Karpas-422 (cell line): ENCODE data around the gene UNC45A. TPM values are rescaled to one million over a fixed set of nuclear protein-coding genes. Genes with fewer than 3 reads are reported as not detected.

ENCODE experiments used
- DNase-seq: peaks from one replicate; pipeline ENCODE4 v3.0.0-alpha.2; 2015
- H2AFZ ChIP-seq: fragments of 200-600 bp; sonication (generic); 2 replicates; pipeline ENCODE4 v1.6.1; 2014; ENCODE audit warnings: antibody characterized with exemption, low read length, mixed read lengths
- H3K27ac ChIP-seq: fragments of 200-600 bp; sonication (generic); 2 replicates; pipeline ENCODE4 v1.5.1; 2014; ENCODE audit warnings: mild to moderate bottlenecking, low read length, moderate library complexity
- H3K27me3 ChIP-seq: fragments of 200-600 bp; sonication (generic); 2 replicates; pipeline ENCODE4 v1.6.1; 2014; ENCODE audit warnings: low read length, mixed read lengths
- H3K36me3 ChIP-seq: fragments of 200-600 bp; sonication (generic); 2 replicates; pipeline ENCODE4 v1.6.1; 2014; ENCODE audit warnings: low read length, mixed read lengths; ENCODE audit not compliant: insufficient read depth
- H3K4me1 ChIP-seq: fragments of 200-600 bp; sonication (generic); 2 replicates; pipeline ENCODE4 v1.6.1; 2014; ENCODE audit warnings: mild to moderate bottlenecking, low read length, mixed read lengths
- H3K4me2 ChIP-seq: fragments of 200-600 bp; sonication (generic); 2 replicates; pipeline ENCODE4 v1.6.1; 2014; ENCODE audit warnings: low read length, low read depth, mild to moderate bottlenecking; ENCODE audit not compliant: poor library complexity, severe bottlenecking
- H3K4me3 ChIP-seq: fragments of 200-600 bp; sonication (generic); 2 replicates; pipeline ENCODE4 v1.5.1; 2014; ENCODE audit warnings: mild to moderate bottlenecking, antibody characterized with exemption, low read length, mixed read lengths
- H3K79me2 ChIP-seq: fragments of 200-600 bp; sonication (generic); 2 replicates; pipeline ENCODE4 v1.6.1; 2014; ENCODE audit warnings: mild to moderate bottlenecking, low read length, mixed read lengths
- H3K9ac ChIP-seq: fragments of 200-600 bp; sonication (generic); 2 replicates; pipeline ENCODE4 v1.6.0; 2014; ENCODE audit warnings: low read length
- H3K9me2 ChIP-seq: fragments of 200-600 bp; sonication (generic), shearing (Covaris generic); replicated peaks from 2 replicates; pipeline ENCODE4 v1.6.0; 2014; ENCODE audit warnings: mild to moderate bottlenecking, low read length, moderate library complexity; ENCODE audit not compliant: insufficient read depth
- H3K9me3 ChIP-seq: fragments of 300-700, 200-600 bp; sonication (generic); 2 replicates; pipeline ENCODE4 v1.6.1; 2014; ENCODE audit warnings: low read length, mixed read lengths
- H4K20me1 ChIP-seq: fragments of 200-600 bp; sonication (generic); 2 replicates; pipeline ENCODE4 v1.6.1; 2014; ENCODE audit warnings: mild to moderate bottlenecking, antibody characterized with exemption, low read length, low read depth; ENCODE audit not compliant: insufficient read depth
- total RNA-seq: library from RNA; depleted of rRNA; stranded (reverse); fragments of >200 nt; shearing (Covaris generic); gene quantifications from 2 replicates; pipeline ENCODE4 v1.2.3, GENCODE V29; 2014; ENCODE audit warnings: low replicate concordance

The UNC45A gene
- total RNA-seq, 1 experiment from 2014 or later = 25.1 TPM

DNA sequence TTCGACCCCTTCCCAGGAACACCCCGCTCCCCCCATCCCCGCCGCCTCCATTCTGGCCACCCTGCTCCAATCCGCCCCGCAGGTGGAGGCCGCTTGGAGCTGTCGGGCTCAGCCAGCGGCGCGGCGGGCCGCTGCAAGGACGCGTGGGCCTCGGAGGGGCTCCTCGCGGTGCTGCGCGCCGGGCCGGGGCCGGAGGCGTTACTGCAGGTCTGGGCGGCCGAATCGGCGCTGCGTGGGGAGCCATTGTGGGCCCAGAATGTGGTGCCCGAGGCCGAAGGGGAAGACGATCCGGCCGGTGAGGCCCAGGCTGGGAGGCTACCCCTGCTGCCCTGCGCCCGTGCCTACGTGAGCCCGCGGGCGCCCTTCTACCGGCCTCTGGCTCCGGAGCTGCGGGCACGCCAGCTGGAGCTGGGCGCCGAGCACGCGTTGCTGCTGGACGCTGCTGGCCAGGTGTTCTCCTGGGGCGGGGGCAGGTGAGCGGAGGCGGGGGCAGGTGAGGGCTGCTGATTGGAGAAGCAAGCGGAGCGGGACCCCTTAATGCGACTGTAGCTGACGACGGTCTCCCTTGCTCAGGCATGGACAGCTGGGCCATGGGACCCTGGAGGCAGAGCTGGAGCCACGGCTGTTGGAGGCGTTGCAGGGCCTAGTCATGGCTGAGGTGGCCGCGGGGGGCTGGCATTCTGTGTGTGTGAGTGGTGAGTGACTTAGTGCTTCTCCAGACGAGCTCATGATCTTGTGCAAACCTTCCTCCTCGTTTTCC lies 22.1 kb downstream of the UNC45A start:
- no peaks in the 10 kb centered on the region for H3K27me3 ChIP-seq
- no peak overlapping the region for H3K4me2 ChIP-seq
- H3K4me1 ChIP-seq = peaks cover 20% of the 10 kb centered on the region
- H3K27ac ChIP-seq = no peak overlapping the region
- H2AFZ ChIP-seq = no peak overlapping the region
- H3K9me2 ChIP-seq = no peaks in the 10 kb centered on the region
- no peaks in the 10 kb centered on the region for H3K9me3 ChIP-seq
- H4K20me1 ChIP-seq = no peaks in the 10 kb centered on the region
- peaks cover 20% of the 10 kb centered on the region for H3K79me2 ChIP-seq
- H3K4me3 ChIP-seq = no peak overlapping the region
- DNase-seq = no peak
- no peak overlapping the region for H3K9ac ChIP-seq
- H3K36me3 ChIP-seq = peaks cover 10% of the 10 kb centered on the region

DNA sequence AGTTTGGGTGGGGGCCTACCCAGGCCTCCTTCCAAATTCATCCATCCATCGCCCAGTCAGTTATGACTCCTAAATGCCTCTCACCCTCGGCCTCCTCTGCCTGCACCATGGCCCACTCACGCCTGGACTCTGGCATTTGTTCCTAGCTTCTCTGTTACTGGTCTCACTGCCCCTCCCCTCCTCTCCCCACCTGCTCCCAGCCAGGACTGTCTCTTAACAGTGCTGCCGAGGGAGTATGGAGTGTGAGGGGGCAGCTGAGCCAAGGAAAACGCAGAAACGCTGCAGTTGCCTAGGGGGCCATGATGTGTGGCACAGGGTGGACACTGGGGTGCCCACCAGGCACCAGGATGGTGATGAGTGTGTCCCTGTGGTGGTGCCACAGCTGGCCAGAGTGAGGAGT lies 22.7 kb downstream of the UNC45A start:
- Histone ChIP-seq H3K36me3 (peaks cover 10% of the 10 kb centered on the region), H3K9ac (no peak overlapping the region), H2AFZ (no peak overlapping the region), H3K9me3 (no peaks in the 10 kb centered on the region), H3K79me2 (peaks cover 20% of the 10 kb centered on the region), H3K4me1 (peaks cover 20% of the 10 kb centered on the region), H3K9me2 (no peaks in the 10 kb centered on the region), H3K27me3 (no peaks in the 10 kb centered on the region), H3K27ac (no peak overlapping the region), H3K4me3 (no peak overlapping the region), H3K4me2 (no peak overlapping the region), H4K20me1 (no peaks in the 10 kb centered on the region)
- DNase-seq = no peak

DNA sequence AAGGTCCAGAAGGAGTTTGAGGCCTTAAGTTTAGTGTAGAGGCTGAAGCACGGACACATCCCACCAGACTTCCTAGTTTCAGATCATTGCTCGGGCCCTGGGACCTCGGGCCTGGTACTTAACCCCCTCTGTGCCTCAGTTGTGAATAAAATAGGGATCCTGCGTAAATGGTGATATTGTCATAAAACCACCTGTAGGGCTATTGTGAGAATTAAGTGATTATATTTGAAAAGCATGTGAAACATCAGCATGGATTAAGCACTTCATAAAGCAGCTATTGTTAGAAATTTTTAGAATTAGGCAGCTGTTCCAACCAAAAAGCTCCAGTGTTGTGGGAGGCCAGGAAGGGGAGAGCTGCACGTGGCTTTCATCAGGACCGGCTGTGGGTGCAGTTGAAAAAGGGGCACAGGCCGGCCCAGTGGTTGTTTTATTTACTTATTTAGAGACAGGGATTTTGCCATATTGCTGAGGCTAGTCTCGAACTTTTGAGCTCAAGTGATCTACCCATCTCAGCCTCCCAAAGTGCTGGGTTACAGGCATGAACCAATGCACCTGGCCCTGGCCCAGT lies 24.0 kb downstream of the UNC45A start:
- no peak for DNase-seq
- H4K20me1 ChIP-seq = no peaks in the 10 kb centered on the region
- no peaks in the 10 kb centered on the region for H3K27me3 ChIP-seq

DNA sequence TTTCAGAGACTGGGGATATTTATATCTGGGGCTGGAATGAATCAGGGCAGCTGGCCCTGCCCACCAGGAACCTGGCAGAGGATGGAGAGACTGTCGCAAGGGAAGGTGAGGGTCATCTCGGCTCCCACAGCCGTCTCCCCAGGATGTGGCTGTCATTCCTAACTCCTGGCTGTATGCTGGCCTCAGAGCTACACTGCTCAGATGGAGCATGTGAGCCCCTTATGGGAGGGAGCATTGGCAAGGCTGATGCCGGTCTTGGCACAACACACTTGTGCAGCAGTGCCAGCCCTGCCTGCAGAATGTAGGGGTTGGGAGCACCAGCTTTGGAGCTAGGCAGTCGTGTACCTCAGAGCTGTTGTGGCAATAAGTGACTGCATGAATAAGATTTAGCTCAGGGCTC lies 24.8 kb downstream of the UNC45A start:
- no peak for DNase-seq
- Histone ChIP-seq H3K9me3 (no peaks in the 10 kb centered on the region), H3K9me2 (no peaks in the 10 kb centered on the region), H3K27ac (no peak overlapping the region), H3K36me3 (peaks cover 23% of the 10 kb centered on the region), H3K4me3 (no peak overlapping the region), H2AFZ (no peak overlapping the region), H3K4me1 (peaks cover 15% of the 10 kb centered on the region), H3K79me2 (peaks cover 24% of the 10 kb centered on the region), H3K27me3 (no peaks in the 10 kb centered on the region), H3K4me2 (no peak overlapping the region), H4K20me1 (no peaks in the 10 kb centered on the region), H3K9ac (no peak overlapping the region)

More for the DNA sequence above, 24.0 kb downstream of the UNC45A start:
- Histone ChIP-seq H3K9me3 (no peaks in the 10 kb centered on the region), H2AFZ (no peak overlapping the region), H3K27ac (no peak overlapping the region), H3K4me2 (no peak overlapping the region), H3K4me1 (peaks cover 20% of the 10 kb centered on the region), H3K4me3 (no peak overlapping the region), H3K79me2 (peaks cover 23% of the 10 kb centered on the region), H3K36me3 (peaks cover 18% of the 10 kb centered on the region), H3K9ac (no peak overlapping the region), H3K9me2 (no peaks in the 10 kb centered on the region)

DNA sequence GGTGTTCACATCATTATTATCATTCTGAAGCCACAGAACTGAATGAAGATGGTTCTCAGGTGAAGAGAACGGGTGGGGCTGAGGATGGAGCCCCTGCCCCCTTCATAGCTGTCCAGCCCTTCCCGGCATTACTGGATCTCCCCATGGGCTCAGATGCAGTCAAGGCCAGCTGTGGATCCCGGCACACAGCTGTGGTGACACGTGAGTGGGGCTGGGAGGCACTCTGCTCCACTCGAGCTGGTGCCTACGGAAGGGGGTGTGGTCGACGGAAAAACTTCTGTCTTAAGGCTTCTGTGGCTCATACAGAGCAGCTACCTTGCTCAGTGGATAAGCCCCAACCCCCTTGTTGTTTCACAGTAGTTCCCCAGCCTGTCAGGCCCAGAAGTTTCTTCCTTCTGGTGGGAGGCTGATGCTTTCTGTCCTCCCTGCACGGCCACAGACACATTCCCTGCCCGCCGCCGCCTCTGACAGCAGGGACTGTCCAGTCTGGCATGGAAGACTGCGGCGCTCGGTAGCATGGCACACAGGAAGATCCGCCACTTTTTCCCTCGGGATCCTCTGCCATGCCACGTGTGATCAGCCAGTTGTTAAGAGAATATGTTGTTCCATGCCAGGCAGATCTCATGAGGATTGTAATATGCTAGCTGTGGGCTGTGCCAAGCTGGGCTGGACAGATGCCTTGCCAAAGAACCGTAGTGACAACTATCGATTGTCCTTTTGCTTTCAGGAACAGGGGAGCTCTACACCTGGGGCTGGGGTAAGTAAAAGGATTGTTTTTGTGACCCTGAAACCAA lies 25.4 kb downstream of the UNC45A start:
- H3K4me3 ChIP-seq = no peak overlapping the region
- H3K9ac ChIP-seq = no peak overlapping the region
- no peaks in the 10 kb centered on the region for H3K9me3 ChIP-seq
- no peak overlapping the region for H3K4me2 ChIP-seq
- DNase-seq = no peak
- peaks cover 27% of the 10 kb centered on the region for H3K36me3 ChIP-seq
- H3K9me2 ChIP-seq = no peaks in the 10 kb centered on the region
- H3K4me1 ChIP-seq = peaks cover 9% of the 10 kb centered on the region
- no peaks in the 10 kb centered on the region for H4K20me1 ChIP-seq
- no peak overlapping the region for H2AFZ ChIP-seq
- H3K27me3 ChIP-seq = no peaks in the 10 kb centered on the region
- H3K79me2 ChIP-seq = peaks cover 21% of the 10 kb centered on the region
- no peak overlapping the region for H3K27ac ChIP-seq

DNA sequence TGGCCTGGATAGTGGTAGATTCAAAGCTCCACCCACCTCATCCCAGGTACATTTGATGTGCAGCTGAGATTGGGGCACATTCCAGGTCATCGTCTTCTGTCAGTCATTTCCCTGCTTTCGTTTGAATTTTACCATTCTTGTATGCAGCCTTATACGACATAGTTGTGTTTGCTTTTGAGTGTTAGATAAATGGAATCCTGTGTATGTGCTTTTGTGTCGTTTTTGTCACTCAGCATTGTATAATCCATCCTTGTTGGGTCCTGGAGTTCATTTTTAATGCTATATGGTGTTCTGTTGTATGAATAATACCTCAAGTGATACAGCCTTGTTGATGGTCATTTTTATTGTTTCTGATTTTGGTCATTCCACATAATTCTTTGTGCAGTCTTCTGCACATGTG lies 26.9 kb downstream of the UNC45A start:
- Histone ChIP-seq H3K9ac (no peak overlapping the region), H3K79me2 (peaks cover 14% of the 10 kb centered on the region), H3K27ac (no peak overlapping the region), H3K4me2 (no peak overlapping the region), H3K9me2 (no peaks in the 10 kb centered on the region), H2AFZ (no peak overlapping the region), H3K27me3 (no peaks in the 10 kb centered on the region), H3K36me3 (peaks cover 38% of the 10 kb centered on the region), H3K9me3 (no peaks in the 10 kb centered on the region), H4K20me1 (no peaks in the 10 kb centered on the region), H3K4me1 (no peaks in the 10 kb centered on the region), H3K4me3 (no peak overlapping the region)
- DNase-seq = no peak

DNA sequence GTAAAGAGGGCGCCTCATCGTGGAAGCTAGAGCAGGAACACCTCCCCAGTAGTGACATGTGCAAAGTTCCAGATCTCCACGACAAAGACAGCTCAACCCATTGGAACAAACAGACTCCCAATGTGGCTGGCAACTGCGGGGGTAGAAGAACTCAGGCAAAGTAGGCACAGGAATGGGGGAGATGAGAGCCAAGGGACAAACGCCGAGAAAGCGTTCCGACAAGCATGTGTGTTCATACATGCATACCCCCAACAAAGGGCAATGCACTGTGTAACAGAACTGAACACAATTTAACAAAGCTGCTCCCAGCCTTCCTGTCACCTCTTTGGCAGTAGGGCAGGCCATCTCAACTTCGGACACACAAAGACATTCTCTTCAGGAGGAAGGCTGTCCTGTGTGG lies 31.2 kb downstream of the UNC45A start:
- no peaks in the 10 kb centered on the region for H3K9me2 ChIP-seq
- H4K20me1 ChIP-seq = no peaks in the 10 kb centered on the region
- H3K4me3 ChIP-seq = no peak overlapping the region
- H3K27ac ChIP-seq = no peak overlapping the region
- H3K9me3 ChIP-seq = no peaks in the 10 kb centered on the region
- H3K4me2 ChIP-seq = no peak overlapping the region
- no peaks in the 10 kb centered on the region for H3K27me3 ChIP-seq
- no peak overlapping the region for H2AFZ ChIP-seq
- H3K36me3 ChIP-seq = peaks cover 74% of the 10 kb centered on the region
- DNase-seq = no peak
- H3K4me1 ChIP-seq = no peaks in the 10 kb centered on the region
- peaks cover 9% of the 10 kb centered on the region for H3K79me2 ChIP-seq
- no peak overlapping the region for H3K9ac ChIP-seq

DNA sequence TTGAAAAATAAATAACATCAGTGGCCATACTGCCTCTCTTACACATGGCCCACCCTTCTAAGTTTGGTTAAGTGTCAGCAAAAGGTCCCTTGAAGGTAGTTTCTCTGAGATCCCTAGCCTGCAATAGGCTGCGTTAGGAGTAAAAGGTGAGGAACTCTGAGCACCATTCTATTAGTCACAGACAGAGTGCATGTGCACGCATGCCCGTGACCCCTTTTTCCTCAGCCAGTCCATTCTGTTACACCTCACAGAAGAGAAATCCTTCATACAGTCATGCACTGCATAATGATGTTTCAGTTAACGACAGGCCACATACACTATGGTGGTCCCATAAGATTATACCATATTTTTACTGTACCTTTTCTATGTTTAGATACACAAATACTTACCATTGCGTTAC lies 32.1 kb downstream of the UNC45A start:
- Histone ChIP-seq H3K27me3 (no peaks in the 10 kb centered on the region), H3K79me2 (peaks cover 9% of the 10 kb centered on the region), H3K27ac (no peak overlapping the region), H3K4me2 (no peak overlapping the region), H3K4me3 (no peak overlapping the region), H3K9me3 (no peaks in the 10 kb centered on the region), H3K4me1 (no peaks in the 10 kb centered on the region), H2AFZ (no peak overlapping the region), H4K20me1 (no peaks in the 10 kb centered on the region), H3K36me3 (peaks cover 69% of the 10 kb centered on the region), H3K9me2 (no peaks in the 10 kb centered on the region), H3K9ac (no peak overlapping the region)
- no peak for DNase-seq
